IPS DF 6.9 (cell line): Measurements from ENCODE around the gene CCM2.
A peak's percentile ranks its signal among the peaks of the same experiment; 100 is the strongest.
"Not testable (repeated sequence)": the region's sequence is repeated elsewhere in the genome, so short reads cannot be mapped to it uniquely, and the experiment has no call there.

Experiments
- DNase-seq: peaks from one replicate; pipeline ENCODE4 v3.0.0-alpha.2; 2013; ENCODE audit warnings: low read depth, low spot score
- H3K27ac ChIP-seq: one replicate; pipeline ENCODE4 v1.5.1; 2013; ENCODE audit warnings: low read length, control low read depth
- H3K27me3 ChIP-seq: 2 replicates; pipeline ENCODE4 v1.6.1; 2013; ENCODE audit warnings: mild to moderate bottlenecking, low read length; ENCODE audit not compliant: control insufficient read depth, insufficient read depth
- H3K36me3 ChIP-seq: 2 replicates; pipeline ENCODE4 v1.6.1; 2013; ENCODE audit warnings: low read length; ENCODE audit not compliant: control insufficient read depth, insufficient read depth
- H3K4me1 ChIP-seq: 2 replicates; pipeline ENCODE4 v1.6.1; 2013; ENCODE audit warnings: low read length; ENCODE audit not compliant: control insufficient read depth, insufficient read depth
- H3K4me3 ChIP-seq: 2 replicates; pipeline ENCODE4 v1.5.1; 2013; ENCODE audit warnings: mild to moderate bottlenecking, low read length
- H3K9me3 ChIP-seq: 2 replicates; pipeline ENCODE4 v1.6.1; 2013; ENCODE audit warnings: low read length, inconsistent platforms; ENCODE audit not compliant: control insufficient read depth, insufficient read depth
- WGBS: extraction: QIAGEN DNeasy Blood & Tissue Kit; methylation state at CpG from one replicate; pipeline ENCODE4 v1.1.7; 2013; ENCODE audit warnings: mixed read lengths, missing lambda C conversion rate; ENCODE audit not compliant: insufficient read length, insufficient coverage; 5-methylcytosine and 5-hydroxymethylcytosine counted together

CCM2 gene

GRCh38 chr7:44990109-44991023, 9.6 kb upstream of the CCM2 start:
- H3K27me3 ChIP-seq, result no peaks in the 10 kb centered on the region
- H3K36me3 ChIP-seq, result 0 out of 2 replicates have a peak, but pooled peaks cover 1% of the 10 kb centered on the region
- WGBS, result no CpG with 5 or more reads among the region's 9 CpGs
- DNase-seq, result no peak
- 0 out of 2 replicates have a peak, but pooled peaks cover under 1% of the 10 kb centered on the region for H3K4me1 ChIP-seq
- H3K4me3 ChIP-seq, result no peak overlapping the region
- no peaks in the 10 kb centered on the region for H3K9me3 ChIP-seq
- no peak overlapping the region for H3K27ac ChIP-seq

GRCh38 chr7:44992004-44992795, 7.8 kb upstream of the CCM2 start:
- not testable (repeated sequence) for DNase-seq, H3K36me3 ChIP-seq, H3K4me1 ChIP-seq, H3K27me3 ChIP-seq, H3K9me3 ChIP-seq, H3K27ac ChIP-seq, H3K4me3 ChIP-seq
- no CpG with 5 or more reads among the region's 21 CpGs for WGBS

- Histone ChIP-seq H3K36me3 (no peaks in the 10 kb centered on the region), H3K27me3 (no peaks in the 10 kb centered on the region), H3K9me3 (no peaks in the 10 kb centered on the region), H3K4me1 (no peaks in the 10 kb centered on the region), H3K27ac (no peak overlapping the region), H3K4me3 (no peak overlapping the region)
- no peak for DNase-seq
- no CpG with 5 or more reads among the region's 5 CpGs for WGBS
Observed at GRCh38 chr7:44994877-44995554, 5.0 kb upstream of the CCM2 start.

- H3K36me3 ChIP-seq, result no peaks in the 10 kb centered on the region
- WGBS, result no CpG with 5 or more reads among the region's 8 CpGs
- no peak overlapping the region for H3K27ac ChIP-seq
- DNase-seq, result no peak
- H3K27me3 ChIP-seq, result no peaks in the 10 kb centered on the region
- H3K4me3 ChIP-seq, result no peak overlapping the region
- H3K4me1 ChIP-seq, result no peaks in the 10 kb centered on the region
- H3K9me3 ChIP-seq, result no peaks in the 10 kb centered on the region
Observed at GRCh38 chr7:44995555-44996493, 4.2 kb upstream of the CCM2 start.

- WGBS, result no CpG with 5 or more reads among the region's 4 CpGs
- no peak overlapping the region for H3K4me3 ChIP-seq
- no peaks in the 10 kb centered on the region for H3K27me3 ChIP-seq
- H3K4me1 ChIP-seq, result no peaks in the 10 kb centered on the region
- H3K9me3 ChIP-seq, result no peaks in the 10 kb centered on the region
- H3K27ac ChIP-seq, result no peak overlapping the region
- no peak for DNase-seq
- H3K36me3 ChIP-seq, result no peaks in the 10 kb centered on the region
Observed at GRCh38 chr7:44998153-44998871, 1.7 kb upstream of the CCM2 start.

- peak; percentile 90 for DNase-seq
- no peaks in the 10 kb centered on the region for H3K27me3 ChIP-seq
Observed at GRCh38 chr7:44999245-45000092, 532 bp upstream of the CCM2 start.

GRCh38 chr7:45001138-45001694, 1.2 kb downstream of the CCM2 start:
- Histone ChIP-seq H3K4me1 (no peaks in the 10 kb centered on the region), H3K27me3 (no peaks in the 10 kb centered on the region), H3K9me3 (no peaks in the 10 kb centered on the region), H3K4me3 (peak overlapping the region; percentile 3; the same call in 1 of the 2 replicates), H3K27ac (no peak overlapping the region), H3K36me3 (no peaks in the 10 kb centered on the region)
- WGBS, result no CpG with 5 or more reads among the region's 10 CpGs
- no peak for DNase-seq

More at GRCh38 chr7:44999245-45000092, 532 bp upstream of the CCM2 start:
- peak overlapping the region; percentile 66; the same call in 1 of the 2 replicates for H3K4me3 ChIP-seq
- H3K9me3 ChIP-seq, result no peaks in the 10 kb centered on the region
- WGBS, result no CpG with 5 or more reads among the region's 66 CpGs
- H3K36me3 ChIP-seq, result no peaks in the 10 kb centered on the region
- H3K27ac ChIP-seq, result no peak overlapping the region
- H3K4me1 ChIP-seq, result no peaks in the 10 kb centered on the region

- no peak for DNase-seq
- Histone ChIP-seq H3K27ac (no peak overlapping the region), H3K4me3 (no peak overlapping the region), H3K9me3 (no peaks in the 10 kb centered on the region), H3K4me1 (no peaks in the 10 kb centered on the region), H3K36me3 (no peaks in the 10 kb centered on the region), H3K27me3 (no peaks in the 10 kb centered on the region)
- no CpG with 5 or more reads among the region's 2 CpGs for WGBS
Observed at GRCh38 chr7:45001826-45002225, 1.8 kb downstream of the CCM2 start.
